IPS DF 6.9 (cell line): Measurements from ENCODE around the gene HP1BP3.
A peak's percentile ranks its signal among the peaks of the same experiment; 100 is the strongest.

ENCODE experiments used
- DNase-seq: peaks from one replicate; pipeline ENCODE4 v3.0.0-alpha.2; 2013; ENCODE audit warnings: low read depth, low spot score
- H3K27ac ChIP-seq: one replicate; pipeline ENCODE4 v1.5.1; 2013; ENCODE audit warnings: low read length, control low read depth
- H3K27me3 ChIP-seq: 2 replicates; pipeline ENCODE4 v1.6.1; 2013; ENCODE audit warnings: mild to moderate bottlenecking, low read length; ENCODE audit not compliant: control insufficient read depth, insufficient read depth
- H3K36me3 ChIP-seq: 2 replicates; pipeline ENCODE4 v1.6.1; 2013; ENCODE audit warnings: low read length; ENCODE audit not compliant: control insufficient read depth, insufficient read depth
- H3K4me1 ChIP-seq: 2 replicates; pipeline ENCODE4 v1.6.1; 2013; ENCODE audit warnings: low read length; ENCODE audit not compliant: control insufficient read depth, insufficient read depth
- H3K4me3 ChIP-seq: 2 replicates; pipeline ENCODE4 v1.5.1; 2013; ENCODE audit warnings: mild to moderate bottlenecking, low read length
- H3K9me3 ChIP-seq: 2 replicates; pipeline ENCODE4 v1.6.1; 2013; ENCODE audit warnings: low read length, inconsistent platforms; ENCODE audit not compliant: control insufficient read depth, insufficient read depth
- WGBS: extraction: QIAGEN DNeasy Blood & Tissue Kit; methylation state at CpG from one replicate; pipeline ENCODE4 v1.1.7; 2013; ENCODE audit warnings: mixed read lengths, missing lambda C conversion rate; ENCODE audit not compliant: insufficient read length, insufficient coverage; 5-methylcytosine and 5-hydroxymethylcytosine counted together

The HP1BP3 gene

DNA sequence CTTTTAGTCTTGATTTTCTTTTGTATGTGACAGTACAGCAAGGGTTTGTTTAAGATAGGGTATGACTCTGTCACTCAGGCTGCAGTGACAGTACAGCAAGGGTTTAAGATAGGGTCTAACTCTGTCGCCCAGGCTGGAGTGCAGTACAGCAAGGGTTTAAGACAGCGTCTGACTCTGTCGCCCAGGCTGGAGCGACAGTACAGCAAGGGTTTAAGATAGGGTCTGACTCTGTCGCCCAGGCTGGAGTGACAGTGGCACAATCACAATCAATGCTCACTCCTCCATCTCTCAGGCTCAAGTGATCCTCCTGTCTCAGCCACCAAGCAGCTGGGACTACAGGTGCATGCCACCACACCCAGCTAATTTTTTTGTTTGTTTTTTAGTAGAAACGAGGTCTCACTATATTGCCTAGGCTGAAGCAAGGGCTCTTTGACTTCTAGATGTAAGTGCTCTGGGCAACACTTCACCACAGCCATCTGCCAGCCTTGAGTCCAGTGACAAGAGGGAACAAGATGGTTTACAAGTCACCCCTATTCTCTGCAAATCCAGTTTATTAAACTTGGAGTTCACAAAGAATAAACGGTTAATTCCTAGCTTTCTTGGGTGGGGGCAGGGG lies 53.6 kb downstream of the HP1BP3 start:
- peaks cover 11% of the 10 kb centered on the region for H3K4me1 ChIP-seq
- WGBS = no CpG with 5 or more reads among the region's 7 CpGs
- peaks cover 9% of the 10 kb centered on the region; the same call in 1 of the 2 replicates for H3K27me3 ChIP-seq

DNA sequence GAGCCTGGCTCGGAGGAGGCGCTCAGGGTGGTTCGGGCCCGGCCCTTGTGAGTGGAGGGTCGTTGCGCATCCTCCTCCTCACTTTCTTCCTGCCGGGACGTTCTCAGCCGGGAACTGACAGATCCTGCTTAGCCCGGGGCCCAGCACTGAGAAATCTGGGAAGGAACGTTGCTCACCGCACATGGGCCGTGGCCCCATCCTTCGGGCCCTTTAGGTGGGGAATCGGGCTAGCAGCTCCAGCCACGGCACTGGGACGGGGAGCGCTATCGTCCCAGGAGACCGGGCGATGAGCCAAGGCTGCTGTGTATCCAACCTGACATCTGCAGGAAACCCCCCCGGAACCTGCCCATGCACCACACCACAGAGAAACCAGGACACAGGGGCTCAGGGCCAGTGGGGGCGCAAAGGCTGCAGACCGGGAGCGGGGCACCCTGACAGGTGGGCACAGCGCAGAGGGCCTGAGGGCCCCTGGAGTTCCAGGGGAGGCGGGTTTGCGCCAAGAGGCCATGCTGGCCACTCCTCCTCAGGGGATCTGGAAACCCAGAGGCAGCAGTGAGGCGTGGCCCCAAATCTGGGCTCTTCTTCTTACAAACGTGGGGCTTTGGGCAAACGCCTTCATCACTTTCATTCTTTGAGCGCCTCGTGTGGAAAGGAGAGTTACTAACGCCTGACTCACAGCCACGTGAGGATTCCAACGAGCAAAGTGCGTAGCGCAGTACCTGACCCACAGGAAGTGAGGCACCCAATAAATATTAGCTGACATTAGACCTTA lies 54.3 kb downstream of the HP1BP3 start, which contains the start of gene SH2D5:
TSS of gene SH2D5 (minus strand) at position 116 of the 772 bp plus-strand sequence. CDS start 4,659 bp downstream, outside the sequence.
- peak within 1 kb of the TSS; percentile 54 for H3K4me3 ChIP-seq
- peaks cover 13% of the 10 kb centered on the region for H3K4me1 ChIP-seq
- H3K27ac ChIP-seq = no peak within 1 kb of the TSS
- no peaks in the 10 kb centered on the region for H3K36me3 ChIP-seq
- H3K9me3 ChIP-seq = no peaks in the 10 kb centered on the region
- DNase-seq = no peak
- no CpG with 5 or more reads among the region's 38 CpGs for WGBS
- peaks cover 9% of the 10 kb centered on the region; the same call in 1 of the 2 replicates for H3K27me3 ChIP-seq

More for the DNA sequence above, 53.6 kb downstream of the HP1BP3 start:
- Histone ChIP-seq H3K27ac (no peak overlapping the region), H3K4me3 (no peak overlapping the region), H3K9me3 (no peaks in the 10 kb centered on the region), H3K36me3 (no peaks in the 10 kb centered on the region)
- no peak for DNase-seq

DNA sequence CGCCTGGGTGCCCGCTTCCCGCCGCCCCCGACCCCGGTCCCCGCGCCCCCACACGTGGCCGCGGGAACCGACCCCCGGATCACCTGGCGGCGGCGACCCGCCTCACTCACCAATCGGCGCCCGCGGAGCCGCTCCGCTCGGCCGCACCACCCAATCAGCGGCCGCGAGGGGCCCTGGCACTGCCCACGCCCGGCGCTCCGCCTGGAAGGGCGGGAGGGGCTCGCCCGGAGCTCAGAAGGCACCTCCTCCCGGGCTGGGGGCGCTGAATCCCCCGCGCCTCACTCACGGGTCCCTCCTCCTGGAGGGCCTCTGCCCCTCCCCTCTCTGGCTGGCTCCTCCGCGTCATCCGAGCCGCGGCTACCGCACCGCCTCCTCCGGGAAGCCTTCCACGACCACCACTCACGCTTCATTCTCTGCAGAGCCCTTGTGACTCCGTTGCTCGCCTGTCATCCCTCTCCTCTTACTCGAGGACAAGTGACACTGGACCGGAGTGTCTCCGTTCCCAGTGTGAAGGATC lies 55.0 kb downstream of the HP1BP3 start:
- no peak for DNase-seq
- peaks cover 19% of the 10 kb centered on the region for H3K4me1 ChIP-seq
- H3K27ac ChIP-seq = no peak overlapping the region
- H3K27me3 ChIP-seq = peaks cover 9% of the 10 kb centered on the region; the same call in 1 of the 2 replicates
- WGBS = no CpG with 5 or more reads among the region's 55 CpGs
- no peaks in the 10 kb centered on the region for H3K36me3 ChIP-seq
- H3K4me3 ChIP-seq = peak overlapping the region; percentile 54
- H3K9me3 ChIP-seq = no peaks in the 10 kb centered on the region

DNA sequence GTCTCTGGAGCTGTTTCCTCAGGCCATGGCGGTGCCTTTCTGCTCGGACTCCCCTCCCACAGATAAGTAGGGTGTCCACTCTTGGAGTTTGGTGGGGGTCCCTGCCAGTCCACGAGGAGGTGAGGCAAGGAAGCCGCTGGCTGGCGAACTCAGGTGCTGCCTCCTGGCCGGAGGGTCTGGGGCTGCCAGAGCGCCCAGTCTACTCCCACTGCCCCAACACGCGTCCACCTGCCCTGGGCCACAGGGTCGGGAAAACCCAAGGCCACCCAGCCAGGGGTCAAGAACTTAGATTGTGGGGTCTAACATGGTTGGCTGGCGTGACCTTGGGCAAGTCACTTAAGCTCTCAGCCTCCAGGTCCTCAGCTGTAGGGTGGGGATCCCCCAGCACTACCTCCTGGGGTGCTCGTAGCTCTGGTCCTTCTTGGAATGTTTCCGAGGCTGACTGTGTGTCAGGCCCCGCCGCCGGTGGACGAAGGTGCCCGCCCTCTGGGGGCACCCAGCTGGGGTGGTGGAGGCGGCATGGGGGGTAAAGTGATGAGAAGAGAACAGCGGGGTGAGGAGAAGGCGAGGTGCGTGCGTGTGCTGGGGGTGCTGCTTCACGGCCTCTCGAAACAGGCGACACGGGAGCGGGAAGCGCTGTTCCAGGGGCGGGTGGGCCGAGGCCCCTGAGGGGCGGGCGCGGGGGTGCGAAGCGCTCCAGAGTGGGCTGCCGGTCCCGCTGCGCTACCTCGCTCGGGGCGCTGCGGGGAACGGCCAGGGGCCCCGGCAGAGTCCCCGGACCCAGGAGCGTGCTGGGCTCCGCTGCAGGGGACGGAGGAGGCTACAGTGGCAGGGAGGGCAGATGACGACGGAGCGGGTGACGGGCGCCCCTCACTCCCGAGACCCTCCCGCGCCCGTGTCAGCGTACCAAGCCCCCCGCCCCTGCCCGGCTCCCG lies 55.8 kb downstream of the HP1BP3 start:
- WGBS = no CpG with 5 or more reads among the region's 62 CpGs
- Histone ChIP-seq H3K27me3 (peaks cover 9% of the 10 kb centered on the region; the same call in 1 of the 2 replicates), H3K36me3 (no peaks in the 10 kb centered on the region), H3K4me1 (peaks cover 19% of the 10 kb centered on the region), H3K4me3 (peak overlapping the region; percentile 54), H3K9me3 (no peaks in the 10 kb centered on the region), H3K27ac (no peak overlapping the region)
- no peak for DNase-seq

DNA sequence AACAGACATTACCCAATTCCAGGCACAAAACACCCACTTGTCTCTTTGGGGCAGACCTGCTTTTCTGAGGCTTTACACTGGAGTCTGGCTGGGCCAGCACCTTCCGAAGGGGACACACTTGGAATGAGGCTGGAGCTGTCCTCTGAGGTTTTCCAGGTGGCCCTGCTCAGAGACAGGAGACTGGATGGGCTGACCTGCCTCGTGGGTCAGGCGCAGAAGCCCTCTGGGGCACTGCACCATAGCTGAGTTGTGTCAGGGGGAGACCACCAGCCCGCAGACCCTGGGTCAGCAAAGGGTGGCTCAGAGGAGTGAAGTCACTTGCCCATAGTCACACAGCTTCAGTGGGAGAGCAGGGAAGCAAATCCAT lies 56.4 kb downstream of the HP1BP3 start:
- H3K27ac ChIP-seq = no peak overlapping the region
- no peaks in the 10 kb centered on the region for H3K36me3 ChIP-seq
- H3K4me1 ChIP-seq = peaks cover 19% of the 10 kb centered on the region
- no CpG with 5 or more reads among the region's 4 CpGs for WGBS
- no peak overlapping the region for H3K4me3 ChIP-seq
- DNase-seq = no peak
- H3K9me3 ChIP-seq = no peaks in the 10 kb centered on the region
- H3K27me3 ChIP-seq = peaks cover 9% of the 10 kb centered on the region; the same call in 1 of the 2 replicates

DNA sequence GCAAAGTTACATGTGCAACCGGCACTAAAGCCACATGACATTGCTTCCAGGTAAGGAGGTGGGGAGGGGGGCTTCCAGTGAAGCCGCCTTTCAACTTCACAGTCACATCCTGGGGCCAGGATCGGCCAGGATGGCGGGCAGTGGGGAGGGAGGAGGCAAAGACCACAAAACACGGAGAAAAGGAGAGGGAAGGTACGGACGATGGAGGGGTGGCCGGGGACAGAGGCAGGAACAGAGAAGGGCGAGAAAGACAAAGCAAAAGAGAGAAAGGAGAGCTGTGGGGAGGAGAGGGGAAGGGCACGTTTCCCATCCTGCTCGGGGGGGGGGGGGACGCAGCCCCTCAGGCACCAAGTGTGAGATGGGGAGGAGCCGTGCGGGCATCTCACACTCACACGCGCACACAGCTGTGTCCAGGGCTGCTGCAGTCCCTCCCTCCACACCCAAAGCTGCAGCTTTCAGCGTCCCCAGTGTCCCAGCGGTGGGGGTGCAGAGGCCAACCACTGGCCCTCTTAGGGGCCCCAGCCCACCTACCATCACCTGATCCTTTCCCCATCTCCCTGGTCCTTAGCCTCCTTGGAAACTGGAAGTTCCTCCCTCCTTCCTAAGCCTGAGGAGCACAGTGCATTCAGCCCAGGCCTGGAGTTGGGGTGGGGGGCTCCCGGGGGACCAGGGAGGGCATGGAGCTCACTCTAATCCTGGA lies 57.0 kb downstream of the HP1BP3 start:
- Histone ChIP-seq H3K4me3 (no peak overlapping the region), H3K27me3 (peaks cover 9% of the 10 kb centered on the region; the same call in 1 of the 2 replicates), H3K27ac (no peak overlapping the region), H3K9me3 (no peaks in the 10 kb centered on the region), H3K4me1 (peaks cover 19% of the 10 kb centered on the region), H3K36me3 (no peaks in the 10 kb centered on the region)
- no peak for DNase-seq
- WGBS = no CpG with 5 or more reads among the region's 19 CpGs

DNA sequence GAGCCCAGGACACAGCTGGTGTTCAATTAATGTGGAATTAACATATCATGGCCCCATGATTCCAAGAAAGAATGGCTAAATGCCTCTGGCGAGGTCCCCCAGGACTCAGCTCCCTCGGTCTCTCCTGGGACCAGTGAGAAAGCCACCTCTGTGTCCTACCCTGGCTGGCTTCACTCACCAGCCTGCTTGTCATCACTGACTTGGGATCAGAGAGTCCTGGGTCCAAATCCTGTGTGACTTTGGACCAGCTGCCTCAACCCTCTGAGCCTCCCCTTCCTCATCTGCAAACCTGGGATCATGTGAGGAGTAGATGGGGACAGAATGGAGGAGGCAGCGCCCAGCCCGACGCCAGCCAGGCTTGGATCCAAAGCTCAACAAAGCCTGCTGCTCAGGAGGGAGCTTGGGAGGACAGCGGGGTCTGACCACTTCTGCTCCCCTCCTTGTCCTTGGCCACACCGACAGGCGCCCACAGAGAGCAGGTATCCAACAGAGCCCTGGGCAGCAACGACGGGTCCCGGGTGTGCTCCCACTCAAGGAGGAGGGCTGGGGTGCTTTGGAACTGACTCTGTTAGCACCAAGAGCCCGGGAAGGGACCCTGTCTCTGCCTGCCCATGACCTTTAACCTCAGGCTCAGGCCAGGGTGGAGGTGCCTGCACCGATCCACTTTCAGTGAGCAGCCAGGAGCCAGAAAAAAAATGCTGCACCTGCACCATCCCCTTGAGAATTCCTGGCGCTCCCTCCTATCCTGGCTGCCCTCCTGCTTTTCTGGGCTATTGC lies 57.8 kb downstream of the HP1BP3 start:
- H3K4me3 ChIP-seq = no peak overlapping the region
- H3K27ac ChIP-seq = no peak overlapping the region
- H3K36me3 ChIP-seq = no peaks in the 10 kb centered on the region; the same call in 1 of the 2 replicates

DNA sequence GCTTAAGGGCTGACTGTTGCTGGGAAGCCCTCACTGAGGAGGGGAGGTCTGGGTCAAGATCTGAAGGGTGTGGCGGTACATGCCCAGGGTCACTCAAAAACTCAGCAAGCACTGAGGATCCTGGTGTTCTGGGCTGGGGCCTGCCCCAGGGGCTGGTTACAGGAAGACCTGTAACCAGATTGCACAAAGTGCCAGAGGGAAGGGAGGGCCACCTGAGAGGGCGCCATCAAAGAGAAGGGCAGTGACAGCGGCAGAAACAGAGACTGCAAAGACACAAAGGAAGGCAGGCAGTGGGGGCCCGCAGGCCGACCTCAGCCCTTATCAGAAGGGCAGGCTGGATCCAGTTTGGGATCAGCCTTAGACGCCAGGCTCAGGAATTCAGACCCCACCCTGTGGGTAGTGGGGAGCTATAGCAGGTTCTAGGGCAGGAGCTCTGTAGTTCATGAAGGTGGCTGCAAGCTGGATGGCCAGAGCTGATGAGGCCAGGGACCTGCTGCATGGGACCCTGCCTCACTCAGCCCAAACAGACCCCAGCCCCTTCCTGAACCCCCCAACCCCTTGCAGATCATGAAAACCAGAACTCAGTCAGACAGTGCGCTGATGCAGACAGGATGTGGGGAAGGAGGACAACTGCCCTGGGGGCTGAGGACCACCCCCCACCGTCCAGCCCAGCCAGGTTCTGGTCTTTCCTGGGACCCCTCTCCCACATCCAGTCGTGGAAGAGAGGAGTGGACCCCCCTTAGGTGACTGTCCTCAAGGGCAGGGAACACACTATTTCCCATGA lies 58.5 kb downstream of the HP1BP3 start:
- H3K36me3 ChIP-seq = no peaks in the 10 kb centered on the region; the same call in 1 of the 2 replicates
- peaks cover 9% of the 10 kb centered on the region; the same call in 1 of the 2 replicates for H3K27me3 ChIP-seq
- no peak overlapping the region for H3K4me3 ChIP-seq
- no peaks in the 10 kb centered on the region for H3K9me3 ChIP-seq
- no peak for DNase-seq
- peaks cover 19% of the 10 kb centered on the region for H3K4me1 ChIP-seq
- H3K27ac ChIP-seq = no peak overlapping the region
- no CpG with 5 or more reads among the region's 9 CpGs for WGBS

More for the DNA sequence above, 57.8 kb downstream of the HP1BP3 start:
- peaks cover 9% of the 10 kb centered on the region; the same call in 1 of the 2 replicates for H3K27me3 ChIP-seq
- no peak for DNase-seq
- WGBS = no CpG with 5 or more reads among the region's 14 CpGs
- peaks cover 19% of the 10 kb centered on the region for H3K4me1 ChIP-seq
- no peaks in the 10 kb centered on the region for H3K9me3 ChIP-seq
